GM23338 (cell line): ENCODE results near the gene CACNA2D4. TPM values are rescaled to one million over a fixed set of nuclear protein-coding genes. Genes with fewer than 3 reads are reported as not detected.

Experiments
- ATAC-seq: fragments of 200-7000 bp; cut with Tn5 transposase; 3 replicates; pipeline ENCODE4 v1.9.1; 2020
- DNase-seq: peaks from one replicate; pipeline ENCODE4 v3.0.0-alpha.2; 2015; ENCODE audit warnings: low spot score
- H2AFZ ChIP-seq: fragments of 200-600 bp; sonication (generic); 2 replicates; pipeline ENCODE4 v1.8.0; 2016; ENCODE audit warnings: antibody characterized with exemption, mild to moderate bottlenecking, moderate library complexity
- H3F3A ChIP-seq: fragments of 200-600 bp; sonication (generic); replicated peaks from 2 replicates; pipeline ENCODE4 v1.8.0; 2017; ENCODE audit warnings: antibody characterized with exemption, mixed run types, low read depth
- H3K27ac ChIP-seq: fragments of 200-600 bp; sonication (generic); 2 replicates; pipeline ENCODE4 v1.6.1; 2016; ENCODE audit warnings: low read depth
- H3K27me3 ChIP-seq: fragments of 200-600 bp; sonication (generic); 2 replicates; pipeline ENCODE4 v1.8.0; 2016; ENCODE audit warnings: mild to moderate bottlenecking, mixed run types, moderate library complexity; ENCODE audit not compliant: insufficient read depth
- H3K36me3 ChIP-seq: fragments of 200-600 bp; sonication (generic); 2 replicates; pipeline ENCODE4 v1.8.0; 2016; ENCODE audit warnings: mild to moderate bottlenecking; ENCODE audit not compliant: insufficient read depth
- H3K4me1 ChIP-seq: fragments of 200-600 bp; sonication (generic); 2 replicates; pipeline ENCODE4 v1.8.0; 2016; ENCODE audit warnings: mild to moderate bottlenecking, moderate library complexity; ENCODE audit not compliant: insufficient read depth
- H3K4me2 ChIP-seq: fragments of 200-600 bp; sonication (generic); 2 replicates; pipeline ENCODE4 v1.7.1; 2017; ENCODE audit warnings: mixed run types
- H3K4me3 ChIP-seq: fragments of 200-600 bp; sonication (generic); 2 replicates; pipeline ENCODE4 v1.6.1; 2016; ENCODE audit warnings: mixed run types
- H3K79me2 ChIP-seq: fragments of 200-600 bp; sonication (generic); replicated peaks from 2 replicates; pipeline ENCODE4 v1.8.0; 2017; ENCODE audit warnings: mild to moderate bottlenecking; ENCODE audit not compliant: insufficient read depth
- H3K9me2 ChIP-seq: fragments of 200-600 bp; sonication (generic); 2 replicates; pipeline ENCODE4 v1.8.0; 2017; ENCODE audit not compliant: insufficient read depth
- H4K20me1 ChIP-seq: fragments of 200-600 bp; sonication (generic); replicated peaks from 2 replicates; pipeline ENCODE4 v1.8.0; 2017; ENCODE audit warnings: mild to moderate bottlenecking; ENCODE audit not compliant: insufficient read depth
- H3K27ac Mint-ChIP-seq: 2 replicates; pipeline ENCODE4 v1.8.0; 2020; ENCODE audit warnings: inconsistent platforms, mild to moderate bottlenecking, moderate library complexity, mixed read lengths
- H3K27me3 Mint-ChIP-seq: 3 replicates; pipeline ENCODE4 v1.8.0; 2022; ENCODE audit warnings: low read depth, mild to moderate bottlenecking, moderate library complexity, mixed read lengths, inconsistent platforms; ENCODE audit not compliant: insufficient read depth, poor library complexity
- H3K36me3 Mint-ChIP-seq: 3 replicates; pipeline ENCODE4 v1.8.0; 2021; ENCODE audit warnings: low read depth, mild to moderate bottlenecking, inconsistent platforms, moderate library complexity, mixed read lengths
- H3K4me1 Mint-ChIP-seq: 3 replicates; pipeline ENCODE4 v1.8.0; 2020; ENCODE audit warnings: mild to moderate bottlenecking, inconsistent platforms, mixed read lengths
- H3K4me3 Mint-ChIP-seq: 3 replicates; pipeline ENCODE4 v1.8.0; 2021; ENCODE audit warnings: moderate library complexity, mild to moderate bottlenecking, inconsistent platforms, mixed read lengths
- H3K9me3 Mint-ChIP-seq: 3 replicates; pipeline ENCODE4 v1.8.0; 2020; ENCODE audit warnings: moderate library complexity, mild to moderate bottlenecking, inconsistent platforms, mixed read lengths
- CREB1 ChIP-seq: fragments of 250-450 bp; sonication (Bioruptor Pico); IDR thresholded peaks from 2 replicates; pipeline ENCODE4 v1.5.0; 2020; ENCODE audit warnings: low read depth, mild to moderate bottlenecking, moderate library complexity
- EZH2 ChIP-seq: fragments of 200-600 bp; sonication (generic); IDR thresholded peaks from one replicate; pipeline ENCODE4 v1.8.0; 2017; ENCODE audit warnings: antibody characterized with exemption, mild to moderate bottlenecking, low read depth; ENCODE audit not compliant: unreplicated experiment
- EZH2phosphoT487 ChIP-seq: fragments of 200-600 bp; sonication (generic); IDR thresholded peaks from one replicate; pipeline ENCODE4 v1.8.1; 2018; ENCODE audit warnings: antibody characterized with exemption; ENCODE audit not compliant: unreplicated experiment
- JUNB ChIP-seq: IDR thresholded peaks from one replicate; pipeline ENCODE4 v1.6.1; 2016; ENCODE audit warnings: antibody characterized with exemption; ENCODE audit not compliant: unreplicated experiment
- NANOG ChIP-seq: IDR thresholded peaks from 2 replicates; pipeline ENCODE4 v1.6.1; 2016; ENCODE audit warnings: antibody characterized with exemption, borderline replicate concordance
- POLR2AphosphoS5 ChIP-seq: IDR thresholded peaks from 2 replicates; pipeline ENCODE4 v1.6.1; 2016; ENCODE audit warnings: antibody characterized with exemption, low read depth
- STAT1 ChIP-seq: IDR thresholded peaks from one replicate; pipeline ENCODE4 v1.6.1; 2016; ENCODE audit warnings: antibody characterized with exemption; ENCODE audit not compliant: unreplicated experiment
- ZNF114 ChIP-seq: fragments of 250-450 bp; sonication (Bioruptor Pico); IDR thresholded peaks from 2 replicates; pipeline ENCODE4 v1.5.0; 2020; ENCODE audit warnings: mild to moderate bottlenecking, moderate library complexity
- polyA plus RNA-seq: library from polyadenylated mRNA; unstranded; fragments of >200 nt; fragmentation: Nextera tagmentation; extraction: Ambion mirVana; gene quantifications from 2 replicates; pipeline ENCODE4 v1.2.1, GENCODE V29; 2016
- total RNA-seq: library from RNA; depleted of rRNA; stranded (reverse); fragments of >200 nt; shearing (Covaris generic); gene quantifications from 2 replicates; pipeline ENCODE4 v1.2.3, GENCODE V29; 2014
- TF ChIP-seq, protein P1 (sequence below): IDR thresholded peaks from one replicate; pipeline ENCODE4 v1.6.1; 2018; ENCODE audit warnings: antibody characterized with exemption; ENCODE audit not compliant: unreplicated experiment
- TF ChIP-seq, protein P2 (sequence below): IDR thresholded peaks from 2 replicates; pipeline ENCODE4 v1.6.1; 2016; ENCODE audit warnings: antibody characterized with exemption
- TF ChIP-seq, protein P3 (sequence below): fragments of 250-450 bp; sonication (Bioruptor Pico); IDR thresholded peaks from 2 replicates; pipeline ENCODE4 v1.5.0; 2020; ENCODE audit warnings: mild to moderate bottlenecking, moderate library complexity
- TF ChIP-seq, protein P4 (sequence below), 2 experiments: fragments of 200-600 bp in 1 of 2; sonication (generic) in 1 of 2; conservative IDR thresholded peaks; 2 replicates each; pipeline versions ENCODE4 v1.5.1 to v1.6.1; 2016 to 2017; ENCODE audit warnings: antibody characterized with exemption in 2 of 2, low read depth in 2 of 2, mild to moderate bottlenecking in 2 of 2, moderate library complexity in 1 of 2

CACNA2D4 gene
- total and polyA plus RNA-seq, 2 experiments from 2014 or later: 0.07 to 0.24 TPM

DNA sequence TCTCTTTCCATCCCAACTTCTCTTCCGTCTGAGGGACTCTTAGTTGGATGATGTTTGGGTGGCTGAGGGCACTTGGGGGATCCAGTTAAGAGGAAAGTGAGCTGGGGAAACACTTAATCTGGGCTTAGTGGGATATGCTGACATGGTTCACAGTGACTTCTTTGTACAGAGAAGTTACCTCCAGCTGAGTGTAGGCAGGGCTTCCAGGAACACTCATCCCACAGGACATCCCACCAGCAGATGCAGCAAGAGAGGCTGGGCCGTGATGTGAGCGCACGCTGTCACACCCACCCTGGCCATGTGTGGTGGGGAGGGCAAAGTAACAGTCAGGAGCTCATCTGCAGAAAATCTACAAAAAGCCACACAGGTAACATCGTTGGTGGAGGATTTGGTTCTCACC, 832 bp upstream of the CACNA2D4 start (continued):
- TF ChIP-seq EZH2 (no peak), POLR2AphosphoS5 (no peak), NANOG (no peak)
- TF ChIP-seq, protein P1, sequence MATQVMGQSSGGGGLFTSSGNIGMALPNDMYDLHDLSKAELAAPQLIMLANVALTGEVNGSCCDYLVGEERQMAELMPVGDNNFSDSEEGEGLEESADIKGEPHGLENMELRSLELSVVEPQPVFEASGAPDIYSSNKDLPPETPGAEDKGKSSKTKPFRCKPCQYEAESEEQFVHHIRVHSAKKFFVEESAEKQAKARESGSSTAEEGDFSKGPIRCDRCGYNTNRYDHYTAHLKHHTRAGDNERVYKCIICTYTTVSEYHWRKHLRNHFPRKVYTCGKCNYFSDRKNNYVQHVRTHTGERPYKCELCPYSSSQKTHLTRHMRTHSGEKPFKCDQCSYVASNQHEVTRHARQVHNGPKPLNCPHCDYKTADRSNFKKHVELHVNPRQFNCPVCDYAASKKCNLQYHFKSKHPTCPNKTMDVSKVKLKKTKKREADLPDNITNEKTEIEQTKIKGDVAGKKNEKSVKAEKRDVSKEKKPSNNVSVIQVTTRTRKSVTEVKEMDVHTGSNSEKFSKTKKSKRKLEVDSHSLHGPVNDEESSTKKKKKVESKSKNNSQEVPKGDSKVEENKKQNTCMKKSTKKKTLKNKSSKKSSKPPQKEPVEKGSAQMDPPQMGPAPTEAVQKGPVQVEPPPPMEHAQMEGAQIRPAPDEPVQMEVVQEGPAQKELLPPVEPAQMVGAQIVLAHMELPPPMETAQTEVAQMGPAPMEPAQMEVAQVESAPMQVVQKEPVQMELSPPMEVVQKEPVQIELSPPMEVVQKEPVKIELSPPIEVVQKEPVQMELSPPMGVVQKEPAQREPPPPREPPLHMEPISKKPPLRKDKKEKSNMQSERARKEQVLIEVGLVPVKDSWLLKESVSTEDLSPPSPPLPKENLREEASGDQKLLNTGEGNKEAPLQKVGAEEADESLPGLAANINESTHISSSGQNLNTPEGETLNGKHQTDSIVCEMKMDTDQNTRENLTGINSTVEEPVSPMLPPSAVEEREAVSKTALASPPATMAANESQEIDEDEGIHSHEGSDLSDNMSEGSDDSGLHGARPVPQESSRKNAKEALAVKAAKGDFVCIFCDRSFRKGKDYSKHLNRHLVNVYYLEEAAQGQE: no peak

DNA sequence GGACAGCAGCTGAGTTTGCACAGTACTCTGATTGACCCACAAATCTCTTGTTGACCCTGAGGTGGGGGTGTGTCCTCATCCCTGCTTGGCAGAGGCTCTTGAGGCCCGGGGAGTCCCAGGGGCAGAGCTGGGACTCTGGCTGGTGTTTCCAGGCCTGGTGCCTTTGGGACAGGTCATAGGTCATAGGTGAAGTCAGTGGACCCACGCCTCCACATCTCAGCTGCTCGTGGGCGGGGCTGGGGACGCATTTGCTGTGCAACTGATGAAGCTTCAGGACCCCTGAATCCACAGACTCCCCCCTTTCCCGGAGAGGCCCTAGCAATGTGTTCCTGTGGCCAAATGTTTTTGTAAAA, 408 bp upstream of the CACNA2D4 start:
- Histone ChIP-seq H3K27me3 (no peaks in the 10 kb centered on the region), H3K79me2 (no peaks in the 10 kb centered on the region), H3K27ac (no peak overlapping the region), H3K4me2 (no peak overlapping the region), H3K36me3 (no peaks in the 10 kb centered on the region), H3F3A (no peaks in the 10 kb centered on the region), H2AFZ (no peak overlapping the region; the same call in 1 of the 2 replicates), H3K4me3 (no peak overlapping the region), H3K9me2 (no peaks in the 10 kb centered on the region), H4K20me1 (no peaks in the 10 kb centered on the region), H3K4me1 (no peaks in the 10 kb centered on the region)
- no peaks in the 10 kb centered on the region for H3K9me3 Mint-ChIP-seq
- H3K27me3 Mint-ChIP-seq: peaks cover 12% of the 10 kb centered on the region
- H3K36me3 Mint-ChIP-seq: no peaks in the 10 kb centered on the region
- H3K27ac Mint-ChIP-seq: no peak overlapping the region
- DNase-seq (no peak), ATAC-seq (no peak)
- peaks cover 13% of the 10 kb centered on the region for H3K4me1 Mint-ChIP-seq
- no peak overlapping the region for H3K4me3 Mint-ChIP-seq
- TF ChIP-seq STAT1 (no peak), EZH2 (no peak), CREB1 (CRISPR knock-in tag) (no peak), EZH2phosphoT487 (no peak), JUNB (no peak), ZNF114 (no peak), POLR2AphosphoS5 (no peak)
- TF ChIP-seq, protein P2, sequence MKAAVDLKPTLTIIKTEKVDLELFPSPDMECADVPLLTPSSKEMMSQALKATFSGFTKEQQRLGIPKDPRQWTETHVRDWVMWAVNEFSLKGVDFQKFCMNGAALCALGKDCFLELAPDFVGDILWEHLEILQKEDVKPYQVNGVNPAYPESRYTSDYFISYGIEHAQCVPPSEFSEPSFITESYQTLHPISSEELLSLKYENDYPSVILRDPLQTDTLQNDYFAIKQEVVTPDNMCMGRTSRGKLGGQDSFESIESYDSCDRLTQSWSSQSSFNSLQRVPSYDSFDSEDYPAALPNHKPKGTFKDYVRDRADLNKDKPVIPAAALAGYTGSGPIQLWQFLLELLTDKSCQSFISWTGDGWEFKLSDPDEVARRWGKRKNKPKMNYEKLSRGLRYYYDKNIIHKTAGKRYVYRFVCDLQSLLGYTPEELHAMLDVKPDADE: no peak
- TF ChIP-seq, protein P3, sequence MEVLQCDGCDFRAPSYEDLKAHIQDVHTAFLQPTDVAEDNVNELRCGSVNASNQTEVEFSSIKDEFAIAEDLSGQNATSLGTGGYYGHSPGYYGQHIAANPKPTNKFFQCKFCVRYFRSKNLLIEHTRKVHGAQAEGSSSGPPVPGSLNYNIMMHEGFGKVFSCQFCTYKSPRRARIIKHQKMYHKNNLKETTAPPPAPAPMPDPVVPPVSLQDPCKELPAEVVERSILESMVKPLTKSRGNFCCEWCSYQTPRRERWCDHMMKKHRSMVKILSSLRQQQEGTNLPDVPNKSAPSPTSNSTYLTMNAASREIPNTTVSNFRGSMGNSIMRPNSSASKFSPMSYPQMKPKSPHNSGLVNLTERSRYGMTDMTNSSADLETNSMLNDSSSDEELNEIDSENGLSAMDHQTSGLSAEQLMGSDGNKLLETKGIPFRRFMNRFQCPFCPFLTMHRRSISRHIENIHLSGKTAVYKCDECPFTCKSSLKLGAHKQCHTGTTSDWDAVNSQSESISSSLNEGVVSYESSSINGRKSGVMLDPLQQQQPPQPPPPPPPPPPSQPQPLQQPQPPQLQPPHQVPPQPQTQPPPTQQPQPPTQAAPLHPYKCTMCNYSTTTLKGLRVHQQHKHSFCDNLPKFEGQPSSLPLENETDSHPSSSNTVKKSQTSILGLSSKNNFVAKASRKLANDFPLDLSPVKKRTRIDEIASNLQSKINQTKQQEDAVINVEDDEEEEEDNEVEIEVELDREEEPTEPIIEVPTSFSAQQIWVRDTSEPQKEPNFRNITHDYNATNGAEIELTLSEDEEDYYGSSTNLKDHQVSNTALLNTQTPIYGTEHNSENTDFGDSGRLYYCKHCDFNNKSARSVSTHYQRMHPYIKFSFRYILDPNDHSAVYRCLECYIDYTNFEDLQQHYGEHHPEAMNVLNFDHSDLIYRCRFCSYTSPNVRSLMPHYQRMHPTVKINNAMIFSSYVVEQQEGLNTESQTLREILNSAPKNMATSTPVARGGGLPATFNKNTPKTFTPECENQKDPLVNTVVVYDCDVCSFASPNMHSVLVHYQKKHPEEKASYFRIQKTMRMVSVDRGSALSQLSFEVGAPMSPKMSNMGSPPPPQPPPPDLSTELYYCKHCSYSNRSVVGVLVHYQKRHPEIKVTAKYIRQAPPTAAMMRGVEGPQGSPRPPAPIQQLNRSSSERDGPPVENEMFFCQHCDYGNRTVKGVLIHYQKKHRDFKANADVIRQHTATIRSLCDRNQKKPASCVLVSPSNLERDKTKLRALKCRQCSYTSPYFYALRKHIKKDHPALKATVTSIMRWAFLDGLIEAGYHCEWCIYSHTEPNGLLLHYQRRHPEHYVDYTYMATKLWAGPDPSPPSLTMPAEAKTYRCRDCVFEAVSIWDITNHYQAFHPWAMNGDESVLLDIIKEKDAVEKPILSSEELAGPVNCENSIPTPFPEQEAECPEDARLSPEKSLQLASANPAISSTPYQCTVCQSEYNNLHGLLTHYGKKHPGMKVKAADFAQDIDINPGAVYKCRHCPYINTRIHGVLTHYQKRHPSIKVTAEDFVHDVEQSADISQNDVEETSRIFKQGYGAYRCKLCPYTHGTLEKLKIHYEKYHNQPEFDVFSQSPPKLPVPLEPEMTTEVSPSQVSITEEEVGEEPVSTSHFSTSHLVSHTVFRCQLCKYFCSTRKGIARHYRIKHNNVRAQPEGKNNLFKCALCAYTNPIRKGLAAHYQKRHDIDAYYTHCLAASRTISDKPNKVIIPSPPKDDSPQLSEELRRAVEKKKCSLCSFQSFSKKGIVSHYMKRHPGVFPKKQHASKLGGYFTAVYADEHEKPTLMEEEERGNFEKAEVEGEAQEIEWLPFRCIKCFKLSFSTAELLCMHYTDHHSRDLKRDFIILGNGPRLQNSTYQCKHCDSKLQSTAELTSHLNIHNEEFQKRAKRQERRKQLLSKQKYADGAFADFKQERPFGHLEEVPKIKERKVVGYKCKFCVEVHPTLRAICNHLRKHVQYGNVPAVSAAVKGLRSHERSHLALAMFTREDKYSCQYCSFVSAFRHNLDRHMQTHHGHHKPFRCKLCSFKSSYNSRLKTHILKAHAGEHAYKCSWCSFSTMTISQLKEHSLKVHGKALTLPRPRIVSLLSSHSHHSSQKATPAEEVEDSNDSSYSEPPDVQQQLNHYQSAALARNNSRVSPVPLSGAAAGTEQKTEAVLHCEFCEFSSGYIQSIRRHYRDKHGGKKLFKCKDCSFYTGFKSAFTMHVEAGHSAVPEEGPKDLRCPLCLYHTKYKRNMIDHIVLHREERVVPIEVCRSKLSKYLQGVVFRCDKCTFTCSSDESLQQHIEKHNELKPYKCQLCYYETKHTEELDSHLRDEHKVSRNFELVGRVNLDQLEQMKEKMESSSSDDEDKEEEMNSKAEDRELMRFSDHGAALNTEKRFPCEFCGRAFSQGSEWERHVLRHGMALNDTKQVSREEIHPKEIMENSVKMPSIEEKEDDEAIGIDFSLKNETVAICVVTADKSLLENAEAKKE: no peak
- TF ChIP-seq, protein P4, sequence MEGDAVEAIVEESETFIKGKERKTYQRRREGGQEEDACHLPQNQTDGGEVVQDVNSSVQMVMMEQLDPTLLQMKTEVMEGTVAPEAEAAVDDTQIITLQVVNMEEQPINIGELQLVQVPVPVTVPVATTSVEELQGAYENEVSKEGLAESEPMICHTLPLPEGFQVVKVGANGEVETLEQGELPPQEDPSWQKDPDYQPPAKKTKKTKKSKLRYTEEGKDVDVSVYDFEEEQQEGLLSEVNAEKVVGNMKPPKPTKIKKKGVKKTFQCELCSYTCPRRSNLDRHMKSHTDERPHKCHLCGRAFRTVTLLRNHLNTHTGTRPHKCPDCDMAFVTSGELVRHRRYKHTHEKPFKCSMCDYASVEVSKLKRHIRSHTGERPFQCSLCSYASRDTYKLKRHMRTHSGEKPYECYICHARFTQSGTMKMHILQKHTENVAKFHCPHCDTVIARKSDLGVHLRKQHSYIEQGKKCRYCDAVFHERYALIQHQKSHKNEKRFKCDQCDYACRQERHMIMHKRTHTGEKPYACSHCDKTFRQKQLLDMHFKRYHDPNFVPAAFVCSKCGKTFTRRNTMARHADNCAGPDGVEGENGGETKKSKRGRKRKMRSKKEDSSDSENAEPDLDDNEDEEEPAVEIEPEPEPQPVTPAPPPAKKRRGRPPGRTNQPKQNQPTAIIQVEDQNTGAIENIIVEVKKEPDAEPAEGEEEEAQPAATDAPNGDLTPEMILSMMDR (conservative IDR thresholded peaks at IDR 0.05; ENCODE audit: low read depth in 2 of 2): no peak
